ENCODE data around the gene PDE7B.

Gene PDE7B

GRCh38 chr6:136060759-136061158 is 209.3 kb downstream of the PDE7B start:
- DNase-seq (ENCODE audit: low read depth), result no peak
- no peak for TF ChIP-seq CTCF (conservative IDR thresholded peaks at IDR 0.05; ENCODE audit: low read length)
- no peak overlapping the region for H3K4me3 ChIP-seq (ENCODE audit: low read length)

- TF ChIP-seq CTCF (conservative IDR thresholded peaks at IDR 0.05; ENCODE audit: low read length), result no peak
- no peak for DNase-seq (ENCODE audit: low read depth)
- H3K4me3 ChIP-seq (ENCODE audit: low read length), result no peak overlapping the region
Measured at GRCh38 chr6:136061701-136062100, 210.2 kb downstream of the PDE7B start.

GRCh38 chr6:136063096-136063495 is 211.6 kb downstream of the PDE7B start:
- no peak overlapping the region for H3K4me3 ChIP-seq (ENCODE audit: low read length)
- no peak for TF ChIP-seq CTCF (conservative IDR thresholded peaks at IDR 0.05; ENCODE audit: low read length)
- DNase-seq (ENCODE audit: low read depth), result peak; percentile 69

- peak; percentile 19 for DNase-seq (ENCODE audit: low read depth)
- H3K4me3 ChIP-seq (ENCODE audit: low read length), result no peak overlapping the region
- TF ChIP-seq CTCF (conservative IDR thresholded peaks at IDR 0.05; ENCODE audit: low read length), result no peak
Measured at GRCh38 chr6:136066005-136066404, 214.5 kb downstream of the PDE7B start.

- TF ChIP-seq CTCF (conservative IDR thresholded peaks at IDR 0.05; ENCODE audit: low read length), result no peak
- DNase-seq (ENCODE audit: low read depth), result peak; percentile 76
- H3K4me3 ChIP-seq (ENCODE audit: low read length), result no peak overlapping the region
Measured at GRCh38 chr6:136067731-136068341, 216.3 kb downstream of the PDE7B start.

- no peak for TF ChIP-seq CTCF (conservative IDR thresholded peaks at IDR 0.05; ENCODE audit: low read length)
- DNase-seq (ENCODE audit: low read depth), result peak; percentile 88
- no peak overlapping the region for H3K4me3 ChIP-seq (ENCODE audit: low read length)
Measured at GRCh38 chr6:136069119-136069518, 217.6 kb downstream of the PDE7B start.

- no peak for DNase-seq (ENCODE audit: low read depth)
- TF ChIP-seq CTCF (conservative IDR thresholded peaks at IDR 0.05; ENCODE audit: low read length), result no peak
- no peak overlapping the region for H3K4me3 ChIP-seq (ENCODE audit: low read length)
Measured at GRCh38 chr6:136070815-136071214, 219.3 kb downstream of the PDE7B start.

All from AG10803 (cell line).